ENCODE results near the gene RRP8.

The RRP8 gene

DNA sequence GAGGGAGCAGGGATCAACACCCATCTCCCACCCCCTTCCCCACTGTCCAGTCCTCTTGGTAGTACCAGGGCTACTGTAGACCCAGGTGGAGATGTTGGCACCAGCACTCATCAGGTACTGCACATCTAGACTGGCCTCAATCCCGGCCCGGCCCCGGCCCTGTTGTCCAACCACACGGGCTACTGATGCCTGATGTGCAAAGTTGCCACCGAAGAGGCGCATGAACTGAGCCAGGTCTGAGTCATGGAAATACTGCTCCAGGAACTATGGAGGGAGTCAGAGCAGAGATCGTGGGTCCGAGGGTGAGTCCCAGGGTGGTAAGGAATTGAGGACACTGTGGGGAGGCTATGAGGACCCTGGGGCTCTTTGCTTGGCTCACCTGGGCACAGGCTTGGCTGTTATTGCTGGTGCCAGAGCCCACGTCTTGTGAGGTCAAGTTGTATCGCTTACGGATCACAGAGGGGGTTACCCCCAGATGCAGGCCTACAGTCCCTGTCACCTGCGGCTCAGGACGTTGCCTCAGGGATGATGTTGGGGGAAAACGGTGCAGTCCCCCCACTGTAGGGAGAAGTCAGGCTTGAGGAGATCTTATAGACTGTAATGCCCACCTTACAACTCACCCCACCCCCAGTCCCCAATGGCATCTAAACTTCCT, 13.3 kb upstream of the RRP8 start:
- Histone ChIP-seq H3K27me3 (ENCODE audit: low read depth, low read length) (no peaks in the 10 kb centered on the region), H3K79me2 (ENCODE audit: low read length) (peaks cover 5% of the 10 kb centered on the region), H3K27ac (ENCODE audit: low read length) (no peak overlapping the region), H3K4me2 (ENCODE audit: low read length) (no peak overlapping the region), H3K9ac (ENCODE audit: low read length) (no peak overlapping the region), H3K4me1 (ENCODE audit: low read length) (peaks cover 26% of the 10 kb centered on the region), H4K20me1 (ENCODE audit: insufficient read depth, low read length) (no peaks in the 10 kb centered on the region), H3K36me3 (replicated peaks; ENCODE audit: low read depth, low read length) (peaks cover 7% of the 10 kb centered on the region), H3K4me3 (ENCODE audit: low read length) (no peak overlapping the region), H3K9me3 (ENCODE audit: insufficient read depth, low read length) (no peaks in the 10 kb centered on the region), H2AFZ (ENCODE audit: low read depth, low read length) (no peak overlapping the region)
- TF ChIP-seq CTCF (IDR thresholded peaks at IDR 0.05; ENCODE audit: low read depth, low read length) = no peak
- no peak for TF ChIP-seq EZH2phosphoT487 (IDR thresholded peaks at IDR 0.05; ENCODE audit: low read depth)

- H3K9ac ChIP-seq (ENCODE audit: low read length) = no peak overlapping the region
- H3K27ac ChIP-seq (ENCODE audit: low read length) = no peak overlapping the region
- H3K4me2 ChIP-seq (ENCODE audit: low read length) = no peak overlapping the region
- no peaks in the 10 kb centered on the region for H3K9me3 ChIP-seq (ENCODE audit: insufficient read depth, low read length)
- TF ChIP-seq EZH2phosphoT487 (IDR thresholded peaks at IDR 0.05; ENCODE audit: low read depth) (no peak), CTCF (IDR thresholded peaks at IDR 0.05; ENCODE audit: low read depth, low read length) (no peak)
- H2AFZ ChIP-seq (ENCODE audit: low read depth, low read length) = no peak overlapping the region
- no peak overlapping the region for H3K4me3 ChIP-seq (ENCODE audit: low read length)
- H3K79me2 ChIP-seq (ENCODE audit: low read length) = peaks cover 12% of the 10 kb centered on the region
- H4K20me1 ChIP-seq (ENCODE audit: insufficient read depth, low read length) = no peaks in the 10 kb centered on the region
- H3K36me3 ChIP-seq (replicated peaks; ENCODE audit: low read depth, low read length) = peaks cover 13% of the 10 kb centered on the region
- no peaks in the 10 kb centered on the region for H3K27me3 ChIP-seq (ENCODE audit: low read depth, low read length)
- peaks cover 29% of the 10 kb centered on the region for H3K4me1 ChIP-seq (ENCODE audit: low read length)
Measured at GRCh38 chr11:6615882-6616585, 12.6 kb upstream of the RRP8 start.

DNA sequence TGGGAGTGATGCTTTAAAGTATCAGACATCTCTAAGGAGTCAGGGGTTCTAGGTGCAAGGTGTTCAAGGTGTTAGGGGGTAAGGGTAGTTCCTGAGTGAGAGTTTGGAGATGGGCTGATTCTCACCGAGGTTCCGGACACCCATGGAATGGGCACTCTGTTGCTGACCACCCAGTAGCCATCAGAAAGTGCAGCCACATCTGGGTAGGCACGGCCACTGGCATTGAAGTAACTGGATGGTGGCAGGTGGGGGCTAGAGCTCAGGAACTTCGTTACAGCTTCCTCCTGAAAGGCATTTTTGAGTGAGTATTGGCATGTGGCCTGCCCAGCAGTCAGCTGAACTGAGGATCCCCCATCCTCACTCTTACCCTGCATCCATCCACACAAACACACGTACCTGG, 11.6 kb upstream of the RRP8 start:
- peaks cover 32% of the 10 kb centered on the region for H3K4me1 ChIP-seq (ENCODE audit: low read length)

More for the DNA sequence above, 11.6 kb upstream of the RRP8 start:
- Histone ChIP-seq H3K79me2 (ENCODE audit: low read length) (peaks cover 17% of the 10 kb centered on the region), H4K20me1 (ENCODE audit: insufficient read depth, low read length) (no peaks in the 10 kb centered on the region), H3K4me2 (ENCODE audit: low read length) (no peak overlapping the region), H3K4me3 (ENCODE audit: low read length) (no peak overlapping the region), H3K27me3 (ENCODE audit: low read depth, low read length) (no peaks in the 10 kb centered on the region), H3K36me3 (replicated peaks; ENCODE audit: low read depth, low read length) (peaks cover 23% of the 10 kb centered on the region), H2AFZ (ENCODE audit: low read depth, low read length) (no peak overlapping the region), H3K9me3 (ENCODE audit: insufficient read depth, low read length) (no peaks in the 10 kb centered on the region), H3K9ac (ENCODE audit: low read length) (no peak overlapping the region), H3K27ac (ENCODE audit: low read length) (no peak overlapping the region)
- TF ChIP-seq EZH2phosphoT487 (IDR thresholded peaks at IDR 0.05; ENCODE audit: low read depth) (no peak), CTCF (IDR thresholded peaks at IDR 0.05; ENCODE audit: low read depth, low read length) (no peak)
